Measurements from ENCODE around the gene SPAM1.

Gene SPAM1

DNA sequence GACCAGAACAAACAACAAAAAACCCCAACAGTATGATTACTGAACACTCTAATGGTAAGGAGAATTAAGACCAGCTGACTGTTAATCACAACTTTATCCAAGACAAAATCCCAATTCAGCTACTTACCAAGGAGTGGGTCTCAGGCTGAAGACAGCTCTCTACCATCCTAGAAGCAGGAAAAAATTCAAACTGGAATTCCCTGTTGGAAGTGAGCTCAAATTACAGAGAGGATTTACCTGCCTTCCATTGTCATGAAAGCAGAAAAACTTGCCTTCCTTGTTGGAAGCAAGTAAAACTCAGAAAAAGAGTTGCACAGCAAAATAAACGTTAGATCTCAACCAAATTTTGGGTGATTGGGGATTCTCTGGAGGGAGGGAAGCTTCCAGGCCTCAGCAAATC lies 20.9 kb downstream of the SPAM1 start:
- no peak overlapping the region for H3K4me3 ChIP-seq (ENCODE audit: low read length)
- no peak for TF ChIP-seq CTCF (conservative IDR thresholded peaks at IDR 0.05; ENCODE audit: low read length)
- DNase-seq (ENCODE audit: low read depth) = no peak

DNA sequence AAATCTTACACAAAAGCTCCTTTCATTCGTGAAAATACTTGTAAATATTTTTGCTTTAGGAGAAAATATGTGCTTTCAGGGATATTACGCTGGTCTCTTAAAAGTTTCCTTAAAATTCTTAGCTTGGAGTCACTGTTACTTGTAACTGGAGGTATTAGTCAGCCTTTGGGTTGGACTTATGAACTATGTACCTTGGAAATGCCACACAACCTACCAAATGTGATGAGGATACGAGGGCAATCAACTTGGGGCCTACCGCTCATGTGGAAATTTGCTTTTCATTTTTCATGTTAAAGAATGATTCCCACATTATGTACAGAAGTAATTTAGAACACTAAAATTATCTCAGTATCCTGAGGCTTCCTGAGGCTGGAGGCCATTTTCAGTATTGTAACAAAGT lies 23.1 kb downstream of the SPAM1 start:
- no peak for DNase-seq (ENCODE audit: low read depth)

GRCh38 chr7:123958186-123958703 lies 33.2 kb downstream of the SPAM1 start:
- DNase-seq (ENCODE audit: low read depth) = no peak
- no peak overlapping the region for H3K4me3 ChIP-seq (ENCODE audit: low read length)

More for the DNA sequence above, 23.1 kb downstream of the SPAM1 start:
- H3K4me3 ChIP-seq (ENCODE audit: low read length) = no peak overlapping the region
- TF ChIP-seq CTCF (conservative IDR thresholded peaks at IDR 0.05; ENCODE audit: low read length) = no peak

GRCh38 chr7:123961771-123962170 lies 36.7 kb downstream of the SPAM1 start:
- DNase-seq (ENCODE audit: low read depth) = no peak
- no peak overlapping the region for H3K4me3 ChIP-seq (ENCODE audit: low read length)
- no peak for TF ChIP-seq CTCF (conservative IDR thresholded peaks at IDR 0.05; ENCODE audit: low read length)

More at GRCh38 chr7:123958186-123958703, 33.2 kb downstream of the SPAM1 start:
- TF ChIP-seq CTCF (conservative IDR thresholded peaks at IDR 0.05; ENCODE audit: low read length) = no peak

GRCh38 chr7:123966936-123967335 lies 41.9 kb downstream of the SPAM1 start:
- no peak overlapping the region for H3K4me3 ChIP-seq (ENCODE audit: low read length)
- DNase-seq (ENCODE audit: low read depth) = no peak
- TF ChIP-seq CTCF (conservative IDR thresholded peaks at IDR 0.05; ENCODE audit: low read length) = no peak

GRCh38 chr7:123972045-123972444 lies 47.0 kb downstream of the SPAM1 start:
- no peak for TF ChIP-seq CTCF (conservative IDR thresholded peaks at IDR 0.05; ENCODE audit: low read length)
- H3K4me3 ChIP-seq (ENCODE audit: low read length) = no peak overlapping the region
- DNase-seq (ENCODE audit: low read depth) = no peak

DNA sequence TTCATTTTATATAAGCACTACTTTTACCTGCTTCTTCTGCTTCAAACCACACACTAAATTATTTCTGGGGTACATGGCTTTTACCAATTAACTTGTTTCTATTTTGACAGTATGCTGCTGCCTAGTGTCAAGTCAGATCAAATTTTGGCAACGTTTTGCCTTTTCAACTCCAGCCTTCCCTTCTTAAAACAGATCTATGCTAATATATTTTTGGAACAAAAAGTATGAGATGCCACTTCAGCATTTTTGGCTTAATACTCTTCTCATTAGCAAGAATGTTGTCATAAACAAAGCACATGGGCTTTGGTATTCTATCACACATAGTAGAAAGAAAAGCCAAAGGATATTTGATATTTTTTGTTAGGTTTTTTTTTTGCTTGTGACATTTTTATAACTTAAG lies 47.8 kb downstream of the SPAM1 start:
- no peak overlapping the region for H3K4me3 ChIP-seq (ENCODE audit: low read length)
- no peak for TF ChIP-seq CTCF (conservative IDR thresholded peaks at IDR 0.05; ENCODE audit: low read length)
- DNase-seq (ENCODE audit: low read depth) = no peak

Data from AG10803 (cell line).